ENCODE results near the gene SHMT1.

SHMT1 gene

DNA sequence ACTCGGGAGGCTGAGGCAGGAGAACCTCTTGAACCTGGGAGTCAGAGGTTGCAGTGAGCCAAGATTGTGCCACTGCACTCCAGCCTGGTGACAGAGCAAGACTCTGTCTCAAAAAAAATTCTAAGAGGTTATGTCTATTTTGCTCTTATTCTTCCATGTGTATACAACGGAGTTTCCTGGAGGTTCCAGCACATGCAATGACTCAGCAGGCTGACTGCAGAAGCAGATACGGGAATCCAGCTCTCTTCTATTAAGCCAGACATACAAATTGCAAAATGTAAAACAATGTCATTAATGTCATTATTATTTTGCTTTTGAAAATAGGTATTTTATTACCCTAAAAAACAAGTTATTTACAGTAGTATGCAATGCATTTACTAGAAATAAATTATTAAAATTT is 84.5 kb downstream of the SHMT1 start:
- Mint-ChIP-seq H3K4me3 (no peak overlapping the region), H3K4me1 (no peaks in the 10 kb centered on the region), H3K27me3 (ENCODE audit: low read depth) (no peaks in the 10 kb centered on the region), H3K27ac (no peak overlapping the region), H3K9me3 (no peaks in the 10 kb centered on the region), H3K36me3 (ENCODE audit: low read depth) (peaks cover 45% of the 10 kb centered on the region)
- TF ChIP-seq, protein P1, sequence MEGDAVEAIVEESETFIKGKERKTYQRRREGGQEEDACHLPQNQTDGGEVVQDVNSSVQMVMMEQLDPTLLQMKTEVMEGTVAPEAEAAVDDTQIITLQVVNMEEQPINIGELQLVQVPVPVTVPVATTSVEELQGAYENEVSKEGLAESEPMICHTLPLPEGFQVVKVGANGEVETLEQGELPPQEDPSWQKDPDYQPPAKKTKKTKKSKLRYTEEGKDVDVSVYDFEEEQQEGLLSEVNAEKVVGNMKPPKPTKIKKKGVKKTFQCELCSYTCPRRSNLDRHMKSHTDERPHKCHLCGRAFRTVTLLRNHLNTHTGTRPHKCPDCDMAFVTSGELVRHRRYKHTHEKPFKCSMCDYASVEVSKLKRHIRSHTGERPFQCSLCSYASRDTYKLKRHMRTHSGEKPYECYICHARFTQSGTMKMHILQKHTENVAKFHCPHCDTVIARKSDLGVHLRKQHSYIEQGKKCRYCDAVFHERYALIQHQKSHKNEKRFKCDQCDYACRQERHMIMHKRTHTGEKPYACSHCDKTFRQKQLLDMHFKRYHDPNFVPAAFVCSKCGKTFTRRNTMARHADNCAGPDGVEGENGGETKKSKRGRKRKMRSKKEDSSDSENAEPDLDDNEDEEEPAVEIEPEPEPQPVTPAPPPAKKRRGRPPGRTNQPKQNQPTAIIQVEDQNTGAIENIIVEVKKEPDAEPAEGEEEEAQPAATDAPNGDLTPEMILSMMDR (IDR thresholded peaks at IDR 0.05; ENCODE audit: unreplicated experiment in 3 of 3) = no peak

All from nephron (organoid).